Stimulated activated CD8-positive, alpha-beta memory T cell treated with anti-CD3 and anti-CD28 coated beads, Interleukin-4, amount 100 ng/mL, for 48 hours (primary cell): ENCODE measurements around the gene CKAP4.

ENCODE experiments used
- DNase-seq: peaks from one replicate; pipeline ENCODE4 v3.0.0-alpha.2; 2020

Gene CKAP4

GRCh38 chr12:106239241-106239950, 8.4 kb downstream of the CKAP4 start:
- no peak for DNase-seq

DNA sequence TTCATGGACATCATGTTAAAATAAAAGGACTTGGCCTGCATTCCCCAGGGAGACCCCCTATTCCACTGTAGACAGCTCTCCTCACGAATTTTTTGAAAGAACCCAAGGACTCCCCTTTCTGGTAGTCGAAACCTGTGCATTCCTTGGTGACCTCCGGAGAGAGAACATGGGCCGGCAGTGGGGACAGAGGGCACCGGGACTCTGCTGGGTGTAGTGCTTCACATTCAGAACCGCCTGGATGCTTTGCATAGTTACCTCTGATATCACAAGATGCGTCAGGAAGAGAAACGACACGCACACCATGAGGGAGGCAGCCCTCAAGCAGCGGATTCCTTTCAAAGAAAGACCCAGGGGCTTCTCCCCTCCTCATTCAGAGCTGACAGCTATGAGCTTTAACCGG, 9.7 kb downstream of the CKAP4 start:
- DNase-seq = no peak

DNA sequence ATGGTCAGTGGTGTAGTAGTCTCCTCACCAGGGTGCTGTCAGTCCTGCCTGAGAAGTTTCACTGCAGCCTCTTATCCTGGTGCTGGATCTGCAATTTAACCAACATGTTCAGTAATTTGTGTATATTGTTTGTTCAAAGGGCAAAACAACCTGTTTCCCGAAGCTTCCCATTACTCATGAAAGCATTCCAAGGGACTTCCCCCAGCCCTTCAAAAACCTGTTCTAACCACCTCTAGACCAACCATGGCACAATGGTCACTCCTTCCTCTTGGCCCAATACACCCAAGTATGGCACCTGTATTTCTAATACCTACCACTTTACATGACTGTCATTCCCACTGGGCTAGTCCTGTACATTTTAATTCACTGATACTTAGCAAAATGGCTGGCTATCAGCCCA, 12.1 kb downstream of the CKAP4 start:
- no peak for DNase-seq

GRCh38 chr12:106234449-106234848, 13.4 kb downstream of the CKAP4 start:
- DNase-seq = no peak

GRCh38 chr12:106233011-106233410, 14.8 kb downstream of the CKAP4 start:
- no peak for DNase-seq

GRCh38 chr12:106229036-106229591, 18.7 kb downstream of the CKAP4 start:
- DNase-seq = no peak

- no peak for DNase-seq
Measured at GRCh38 chr12:106228320-106228710, 19.5 kb downstream of the CKAP4 start.

DNA sequence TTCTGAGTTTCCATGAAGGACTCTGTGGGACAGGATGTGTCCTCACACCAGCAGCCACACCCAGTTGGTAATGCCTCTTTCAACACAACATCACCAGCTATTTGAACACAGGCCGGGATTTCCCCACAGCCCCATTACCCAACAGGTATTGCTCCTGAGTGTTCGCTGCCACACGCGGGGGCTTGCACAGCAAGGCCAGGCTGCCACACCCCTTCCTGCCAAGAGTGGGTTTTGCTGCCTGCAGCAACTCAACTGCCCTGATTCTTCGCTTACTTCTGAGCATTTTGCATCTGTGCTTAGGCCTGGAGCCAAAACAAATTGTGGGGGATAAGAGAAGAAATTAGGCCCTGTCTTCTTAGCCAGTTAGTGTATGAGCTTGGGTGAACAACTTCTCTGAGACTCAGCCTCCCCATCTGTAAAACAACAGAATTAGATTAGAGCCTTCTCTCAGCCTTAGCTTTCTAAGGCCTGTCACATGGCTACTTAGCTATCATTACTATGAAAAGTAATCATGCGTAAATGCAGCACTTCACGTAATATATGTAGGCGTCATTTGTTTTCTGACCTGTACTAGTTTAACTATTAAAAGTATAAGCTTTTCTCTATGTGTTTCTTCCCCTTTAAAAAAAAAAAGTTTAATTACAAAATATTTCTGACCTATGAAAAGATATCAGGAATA, 20.0 kb downstream of the CKAP4 start:
- DNase-seq = peak; percentile 54

DNA sequence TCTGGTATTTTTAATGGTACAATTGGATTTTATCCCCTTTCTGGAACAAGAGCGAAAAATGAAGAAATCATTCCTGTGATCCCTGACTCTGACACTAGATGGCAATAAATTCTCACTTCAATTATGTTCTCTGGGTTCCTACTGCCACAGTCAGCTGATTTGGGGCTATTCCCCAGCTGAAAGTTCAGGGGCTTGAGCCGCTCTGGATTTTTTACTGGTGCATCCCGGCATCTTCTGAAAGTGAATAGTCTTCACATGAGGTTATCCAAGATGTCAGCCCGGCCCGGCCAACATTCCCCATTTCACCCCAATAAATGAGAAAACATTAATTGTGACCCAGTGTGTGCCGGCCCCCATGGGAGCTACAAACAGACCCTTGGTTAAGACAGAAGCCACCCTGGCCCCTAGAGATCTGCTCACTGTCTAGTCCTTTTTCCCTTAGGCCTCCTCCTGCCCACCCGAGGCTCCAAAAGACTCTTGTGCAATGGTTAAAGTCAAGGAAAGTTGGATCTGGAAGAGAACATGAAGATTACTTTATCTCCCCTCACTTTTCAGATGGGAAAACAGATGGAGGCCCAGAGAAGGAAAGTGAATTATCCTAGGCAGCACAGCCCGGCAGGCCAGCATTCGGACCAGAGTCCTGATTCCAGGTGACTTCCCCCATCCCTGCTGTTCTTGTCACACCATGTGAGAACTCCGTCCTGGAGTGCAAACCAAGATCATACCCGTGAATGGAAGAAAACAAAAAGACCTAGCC, 20.8 kb downstream of the CKAP4 start:
- peak; percentile 36 for DNase-seq

DNA sequence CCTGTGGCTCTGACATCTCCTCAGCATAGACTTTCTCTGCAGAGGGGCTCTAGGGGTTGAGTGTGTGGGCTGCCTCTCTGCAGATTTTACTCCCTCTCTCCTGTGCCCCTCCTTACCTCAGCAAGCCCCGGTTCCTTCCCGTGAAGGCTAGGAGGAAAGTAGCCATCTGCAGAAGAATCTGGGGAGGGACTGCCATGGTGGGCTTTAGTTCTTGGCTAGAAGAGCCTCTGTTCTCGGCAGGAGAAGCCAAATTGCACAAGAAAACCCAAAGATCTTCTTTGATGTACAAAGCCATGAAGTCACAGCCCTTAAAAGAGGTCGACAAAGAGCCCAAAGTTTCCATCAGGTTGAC, 23.5 kb downstream of the CKAP4 start:
- no peak for DNase-seq

GRCh38 chr12:106223485-106224354, 24.1 kb downstream of the CKAP4 start:
- DNase-seq = peak; percentile 81

DNA sequence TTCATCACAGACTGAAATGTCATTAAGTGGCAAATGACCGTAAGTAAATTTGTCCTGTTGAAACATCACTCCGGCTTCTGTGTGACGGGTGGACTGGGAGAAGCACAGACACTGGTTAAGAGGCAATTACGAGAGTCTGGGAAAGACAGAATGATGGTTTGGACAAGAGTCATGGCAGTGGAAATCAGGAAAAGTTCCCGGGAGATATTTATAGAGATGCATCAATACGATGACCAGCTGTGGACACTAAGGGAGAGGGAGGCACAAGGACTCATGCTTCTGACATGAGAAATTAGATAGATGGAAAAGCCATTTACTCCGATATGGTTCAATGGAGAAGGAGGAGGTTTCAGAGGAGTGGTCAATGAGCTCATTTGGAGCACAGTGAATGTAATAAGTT, 27.3 kb downstream of the CKAP4 start:
- DNase-seq = no peak

DNA sequence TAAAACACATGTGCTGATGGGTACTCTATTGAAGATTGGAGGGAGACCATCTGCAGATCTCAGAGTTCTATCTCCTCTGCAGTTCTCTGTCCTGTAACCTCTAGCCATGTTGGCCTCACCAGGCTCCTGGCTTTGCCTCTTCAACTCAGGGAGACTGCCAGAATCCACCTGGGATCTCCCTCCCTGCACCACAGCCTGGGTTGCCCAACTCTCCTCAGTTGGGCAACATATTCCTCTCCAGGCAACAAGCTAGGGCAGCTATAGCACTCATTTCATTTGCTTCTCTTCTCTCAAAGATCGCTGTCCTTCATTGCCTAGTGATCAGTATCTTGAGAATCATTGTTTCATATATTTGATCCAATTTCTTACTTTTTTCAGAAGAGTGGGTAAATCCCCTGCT, 28.8 kb downstream of the CKAP4 start:
- no peak for DNase-seq

GRCh38 chr12:106217706-106218105, 30.1 kb downstream of the CKAP4 start:
- no peak for DNase-seq

- no peak for DNase-seq
Measured at GRCh38 chr12:106214571-106214970, 33.2 kb downstream of the CKAP4 start.

GRCh38 chr12:106213662-106214061, 34.2 kb downstream of the CKAP4 start:
- no peak for DNase-seq

GRCh38 chr12:106211973-106212372, 35.8 kb downstream of the CKAP4 start:
- DNase-seq = no peak

DNA sequence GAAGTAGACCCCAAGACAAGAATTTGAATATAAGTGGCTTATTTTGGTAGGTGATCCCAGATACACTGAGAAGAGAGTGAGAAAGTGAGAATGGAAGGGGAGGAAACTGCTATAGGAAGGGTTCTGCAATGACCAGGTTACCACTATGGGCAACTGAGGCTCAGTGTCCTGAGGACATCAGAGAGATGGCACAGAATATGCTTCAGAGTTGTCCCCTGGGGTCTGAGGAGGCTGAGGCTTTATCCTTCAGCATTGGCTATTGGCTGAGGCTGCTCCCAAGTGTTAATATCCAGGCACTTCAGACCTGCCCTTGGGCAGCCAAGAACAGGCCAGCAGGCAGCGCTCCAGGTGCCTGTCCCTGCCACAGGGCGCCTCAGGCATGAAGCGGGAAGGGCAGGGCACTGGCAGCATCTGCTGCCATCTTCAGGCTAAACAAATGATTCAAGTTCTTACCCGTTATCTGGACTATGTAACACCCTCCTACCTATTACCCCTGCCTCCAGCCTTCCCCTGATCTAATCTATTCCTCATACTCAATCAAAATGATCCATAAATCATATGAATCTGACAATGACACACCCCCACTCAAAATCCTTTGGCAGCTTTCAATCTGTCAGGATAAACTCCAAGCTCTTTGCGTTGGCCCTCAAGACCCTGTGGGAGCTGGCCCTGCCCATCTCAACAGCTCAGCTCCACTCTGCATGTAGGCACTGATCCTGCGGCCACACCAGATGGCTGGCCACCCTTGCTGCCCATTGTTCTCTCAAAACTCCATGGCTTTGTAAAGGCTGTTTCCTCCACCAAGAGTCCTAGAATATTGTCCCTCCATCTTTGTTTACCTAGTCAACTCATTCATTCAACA, 42.4 kb downstream of the CKAP4 start:
- DNase-seq = no peak

- no peak for DNase-seq
Measured at GRCh38 chr12:106204312-106204711, 43.5 kb downstream of the CKAP4 start.

DNA sequence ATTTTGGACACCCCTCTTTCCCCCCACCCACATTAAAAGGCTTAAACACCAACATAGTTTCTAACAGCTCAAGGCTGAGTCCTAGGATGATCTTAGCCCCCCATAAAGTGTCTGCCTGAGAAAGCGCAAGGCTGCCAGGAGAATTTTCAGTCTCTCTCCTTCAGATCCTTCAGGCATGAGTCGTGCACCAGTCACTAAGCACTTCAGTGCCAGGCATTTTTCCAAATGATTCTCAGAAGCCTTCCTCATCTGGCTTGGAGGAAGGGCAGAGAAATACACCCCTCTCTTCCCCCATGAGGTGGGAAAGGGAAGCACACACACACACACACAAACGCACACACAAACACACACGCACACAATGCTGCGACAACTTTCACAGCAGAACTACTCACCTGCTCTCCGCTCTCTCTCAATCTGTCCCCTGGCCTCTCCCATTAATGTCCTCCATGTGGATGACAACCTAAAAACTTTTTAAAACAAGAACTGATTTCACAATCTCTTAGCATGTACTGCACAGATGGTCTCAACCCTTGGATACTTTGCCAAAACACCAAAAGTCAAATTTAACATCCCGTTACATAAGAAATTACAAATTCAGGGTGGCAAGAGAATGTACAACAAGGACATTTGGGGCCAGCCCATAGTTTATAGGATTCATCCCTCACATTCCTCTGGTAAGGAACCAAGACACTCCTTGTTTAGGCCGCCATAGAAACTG, 49.8 kb downstream of the CKAP4 start:
- no peak for DNase-seq

GRCh38 chr12:106195621-106196027, 52.2 kb downstream of the CKAP4 start:
- no peak for DNase-seq
